Esophagus muscularis mucosa (tissue), 3 donors: Measurements from ENCODE around the gene SV2B.

ENCODE experiments used
- POLR2A ChIP-seq: fragments of 450-650 bp; IDR thresholded peaks from one replicate; pipeline ENCODE4 v1.6.1; 2017; ENCODE audit warnings: antibody characterized with exemption, moderate library complexity, mild to moderate bottlenecking, low read depth
- POLR2AphosphoS5 ChIP-seq, 2 donors: sonication (generic); formaldehyde crosslinking; IDR thresholded peaks; one replicate each; pipeline ENCODE4 v1.6.1; 2017; ENCODE audit warnings: antibody characterized with exemption in 2 of 2
- TF ChIP-seq, protein P1 (sequence below), 3 experiments: fragments of 200-600 bp in 2 of 3; fragments of 450-650 bp in 1 of 3; sonication (generic) in 2 of 3; IDR thresholded peaks; one replicate each; pipeline ENCODE4 v1.5.1; 2017 to 2019; ENCODE audit warnings: antibody characterized with exemption in 3 of 3, mild to moderate bottlenecking in 2 of 3, moderate library complexity in 1 of 3

DNA sequence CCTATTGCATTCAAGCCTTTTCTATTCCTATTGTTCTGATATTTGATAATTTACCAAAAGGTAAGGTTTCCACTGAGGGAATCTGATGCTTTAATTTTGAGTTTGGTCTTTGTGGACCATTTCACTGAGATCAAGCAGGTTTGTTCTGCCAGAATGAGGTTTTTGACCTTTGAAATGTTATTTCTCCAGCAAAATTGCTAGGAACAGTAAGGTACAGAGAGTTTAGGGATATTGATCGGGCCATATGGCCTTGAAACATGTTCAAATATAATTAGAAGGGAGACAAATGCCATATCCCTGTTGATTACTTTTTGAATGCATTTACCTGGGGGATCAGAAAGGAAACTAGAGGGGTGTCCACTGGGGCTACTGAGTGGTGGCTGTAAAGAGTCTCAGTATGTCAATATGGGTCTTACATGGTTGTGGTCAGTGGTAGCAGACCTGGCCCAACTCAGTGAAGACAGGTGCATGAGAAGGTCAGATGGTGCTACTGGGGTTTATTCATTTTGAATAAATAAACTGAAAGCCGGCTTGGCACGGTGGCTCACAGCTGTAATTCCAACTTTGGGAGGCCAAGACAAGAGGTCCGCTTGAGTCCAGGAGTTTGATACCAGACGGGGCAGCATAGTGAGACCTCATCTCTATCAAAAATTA, 100.2 kb downstream of the SV2B start:
- TF ChIP-seq, protein P1, sequence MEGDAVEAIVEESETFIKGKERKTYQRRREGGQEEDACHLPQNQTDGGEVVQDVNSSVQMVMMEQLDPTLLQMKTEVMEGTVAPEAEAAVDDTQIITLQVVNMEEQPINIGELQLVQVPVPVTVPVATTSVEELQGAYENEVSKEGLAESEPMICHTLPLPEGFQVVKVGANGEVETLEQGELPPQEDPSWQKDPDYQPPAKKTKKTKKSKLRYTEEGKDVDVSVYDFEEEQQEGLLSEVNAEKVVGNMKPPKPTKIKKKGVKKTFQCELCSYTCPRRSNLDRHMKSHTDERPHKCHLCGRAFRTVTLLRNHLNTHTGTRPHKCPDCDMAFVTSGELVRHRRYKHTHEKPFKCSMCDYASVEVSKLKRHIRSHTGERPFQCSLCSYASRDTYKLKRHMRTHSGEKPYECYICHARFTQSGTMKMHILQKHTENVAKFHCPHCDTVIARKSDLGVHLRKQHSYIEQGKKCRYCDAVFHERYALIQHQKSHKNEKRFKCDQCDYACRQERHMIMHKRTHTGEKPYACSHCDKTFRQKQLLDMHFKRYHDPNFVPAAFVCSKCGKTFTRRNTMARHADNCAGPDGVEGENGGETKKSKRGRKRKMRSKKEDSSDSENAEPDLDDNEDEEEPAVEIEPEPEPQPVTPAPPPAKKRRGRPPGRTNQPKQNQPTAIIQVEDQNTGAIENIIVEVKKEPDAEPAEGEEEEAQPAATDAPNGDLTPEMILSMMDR (IDR thresholded peaks at IDR 0.05): no peak
- TF ChIP-seq POLR2AphosphoS5 (IDR thresholded peaks at IDR 0.05): no peak
- no peak for TF ChIP-seq POLR2A
